SKM-1 (cell line): Measurements from ENCODE around the gene RRBP1.

Experiments used
- DNase-seq: peaks from one replicate; lab custom pipeline; 2025; ENCODE audit not compliant: unreplicated experiment; lab: John Stamatoyannopoulos, UW

Gene RRBP1

DNA sequence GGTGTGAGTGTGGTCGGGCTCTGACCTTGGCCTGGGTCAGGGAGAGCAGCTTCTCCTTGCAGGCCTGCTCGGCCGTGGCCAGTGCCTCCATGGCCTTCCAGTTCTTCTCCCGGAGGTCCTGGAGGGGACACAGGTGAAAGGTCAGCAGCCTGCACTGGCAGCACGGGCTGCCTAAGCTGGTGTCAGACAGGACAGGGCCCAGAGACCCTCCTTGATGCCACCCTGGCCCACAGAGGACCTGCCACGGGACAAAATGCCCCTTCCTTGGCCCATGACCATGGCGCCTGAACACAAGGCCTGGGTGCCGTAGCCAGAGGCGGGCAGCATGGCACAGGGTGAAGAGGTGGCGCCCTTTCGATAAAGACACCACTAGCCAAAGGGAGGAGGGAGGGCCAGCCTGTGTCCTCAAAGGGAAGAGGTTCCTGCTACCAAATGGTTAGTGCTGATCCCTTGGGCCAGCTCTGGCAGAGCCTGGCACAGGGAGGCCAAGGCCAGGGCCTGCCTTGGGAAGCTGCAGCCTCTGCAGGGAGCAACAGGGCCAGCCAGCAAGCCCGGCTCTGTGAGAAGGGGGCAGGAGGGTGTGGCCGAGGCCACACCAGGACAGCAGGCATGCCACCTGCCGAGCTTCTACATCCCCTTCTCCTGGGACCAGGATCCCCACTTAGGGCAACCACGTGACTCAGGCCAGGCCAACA, 57.3 kb downstream of the RRBP1 start:
- DNase-seq = no peak

- DNase-seq = no peak
Observed at GRCh38 chr20:17624070-17624469, 58.0 kb downstream of the RRBP1 start.

DNA sequence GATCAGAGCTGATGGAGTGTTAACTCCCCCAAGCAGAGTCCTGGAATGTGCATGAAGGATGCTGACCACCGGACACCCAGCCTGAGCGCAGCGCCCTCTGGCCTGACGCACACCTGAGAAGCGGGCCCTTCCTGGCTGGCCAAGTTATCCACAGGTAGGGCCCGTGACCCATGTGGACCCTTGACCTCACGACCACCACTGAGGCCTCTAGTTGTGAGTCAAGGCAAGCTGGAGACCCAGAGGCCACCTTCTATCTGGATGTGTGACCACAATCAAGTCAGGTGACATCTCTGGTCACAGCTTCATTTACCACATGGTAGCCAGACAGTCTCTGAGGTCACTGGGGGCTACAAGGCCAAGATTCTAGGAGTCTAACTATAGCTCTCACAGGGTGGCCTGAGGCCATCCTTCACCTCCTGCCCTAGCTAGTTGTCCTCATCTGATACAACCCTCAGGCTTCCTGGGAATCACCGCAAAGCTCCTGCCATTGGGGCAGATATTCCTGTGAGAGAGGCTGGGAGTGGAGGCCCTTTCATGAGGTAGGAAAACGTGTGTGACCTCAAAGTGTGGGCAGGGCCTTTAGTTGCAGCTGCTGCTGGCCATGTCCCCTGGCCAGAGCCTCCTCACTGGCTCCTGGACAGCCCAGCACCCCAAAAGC, 59.1 kb downstream of the RRBP1 start:
- no peak for DNase-seq

DNA sequence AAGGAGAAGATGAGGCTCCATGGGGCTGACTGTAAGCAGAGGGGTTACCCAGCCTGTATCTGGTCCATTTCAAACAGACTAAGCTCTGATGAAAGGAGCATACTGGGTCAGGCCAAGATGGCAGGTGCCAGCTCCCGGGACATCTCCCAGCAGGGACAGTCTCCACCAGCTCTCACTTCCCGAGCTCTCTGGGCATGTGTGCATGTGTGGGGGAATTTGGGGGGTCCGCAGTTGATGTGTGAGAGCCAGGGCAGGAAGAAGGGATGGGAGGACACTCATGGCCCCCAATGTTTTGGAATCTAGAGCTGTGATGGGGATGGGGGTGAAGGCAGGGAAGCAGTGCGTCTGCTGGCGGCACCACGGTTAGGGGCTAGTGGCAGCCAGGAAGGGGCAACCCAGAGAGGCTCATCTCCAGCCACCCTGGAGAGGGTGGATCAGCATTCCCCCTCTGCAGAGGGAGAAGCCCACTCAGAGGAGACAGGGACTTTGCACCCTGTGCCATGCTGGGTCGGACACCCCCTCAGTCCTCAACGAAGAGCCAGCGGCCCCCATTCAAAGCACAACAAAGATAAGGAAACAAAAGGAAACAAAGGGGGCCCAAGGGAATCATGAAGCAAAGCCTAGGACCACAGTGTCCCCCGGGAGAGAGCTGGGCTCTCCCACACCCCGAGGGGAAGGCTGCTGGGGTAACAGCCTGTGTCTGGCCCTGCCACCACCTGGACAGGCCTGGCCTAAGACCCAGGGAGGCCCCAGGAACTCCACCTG, 59.8 kb downstream of the RRBP1 start:
- no peak for DNase-seq

GRCh38 chr20:17621229-17621968, 60.6 kb downstream of the RRBP1 start:
- no peak for DNase-seq

- no peak for DNase-seq
Observed at GRCh38 chr20:17620371-17621228, 61.4 kb downstream of the RRBP1 start.

DNA sequence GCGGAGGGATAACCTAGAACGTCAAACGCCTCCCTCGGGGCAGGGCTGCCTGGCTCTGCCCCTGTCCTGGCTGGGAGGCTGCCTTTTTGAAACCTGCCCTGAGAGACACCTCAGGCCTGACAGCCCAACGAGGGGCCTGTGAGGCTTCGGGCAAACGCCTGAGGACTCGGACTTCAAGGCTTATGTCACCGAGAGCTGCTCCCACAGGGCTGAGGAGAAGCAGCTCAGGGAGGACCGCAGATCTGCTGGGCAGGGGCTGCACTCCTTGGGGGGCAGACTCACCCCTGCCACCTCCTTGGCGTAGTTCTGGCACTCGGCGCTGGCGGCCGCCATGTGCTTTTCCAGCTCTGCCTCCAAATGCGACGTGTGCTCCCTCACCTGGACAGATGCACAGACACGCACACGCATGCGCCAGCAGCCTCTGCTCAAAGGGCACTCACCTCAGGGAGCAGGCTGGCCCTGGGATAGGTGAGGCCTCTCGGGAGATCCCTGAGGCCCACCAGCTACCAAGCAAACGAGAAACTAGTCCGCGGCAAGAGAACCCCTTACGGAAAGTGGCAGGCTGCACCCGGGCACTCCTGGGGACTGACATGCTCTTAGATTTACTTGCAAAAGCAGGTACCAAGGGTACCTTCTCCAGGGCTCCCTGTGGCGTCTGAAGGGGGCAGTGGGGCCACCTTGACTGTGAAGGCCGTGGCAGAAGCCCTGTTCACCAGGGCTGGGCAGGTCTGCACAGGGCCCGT, 62.5 kb downstream of the RRBP1 start:
- no peak for DNase-seq

DNA sequence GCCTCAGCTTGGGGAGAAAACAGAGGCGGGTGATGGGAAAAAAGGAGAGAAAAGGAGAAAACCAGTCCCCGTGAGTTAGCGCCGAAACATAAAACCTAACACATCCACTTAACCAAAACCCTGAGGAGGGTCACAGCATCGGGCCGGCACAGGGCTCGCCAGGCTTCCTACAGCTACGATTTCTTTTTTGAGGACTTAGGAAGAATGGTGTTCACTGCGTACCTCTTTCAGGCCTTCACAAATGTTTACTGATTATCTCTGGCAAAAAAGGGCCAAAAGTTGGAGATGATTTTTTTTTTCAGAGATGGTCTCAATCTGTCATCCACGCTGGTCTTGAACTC, 63.4 kb downstream of the RRBP1 start:
- no peak for DNase-seq

DNA sequence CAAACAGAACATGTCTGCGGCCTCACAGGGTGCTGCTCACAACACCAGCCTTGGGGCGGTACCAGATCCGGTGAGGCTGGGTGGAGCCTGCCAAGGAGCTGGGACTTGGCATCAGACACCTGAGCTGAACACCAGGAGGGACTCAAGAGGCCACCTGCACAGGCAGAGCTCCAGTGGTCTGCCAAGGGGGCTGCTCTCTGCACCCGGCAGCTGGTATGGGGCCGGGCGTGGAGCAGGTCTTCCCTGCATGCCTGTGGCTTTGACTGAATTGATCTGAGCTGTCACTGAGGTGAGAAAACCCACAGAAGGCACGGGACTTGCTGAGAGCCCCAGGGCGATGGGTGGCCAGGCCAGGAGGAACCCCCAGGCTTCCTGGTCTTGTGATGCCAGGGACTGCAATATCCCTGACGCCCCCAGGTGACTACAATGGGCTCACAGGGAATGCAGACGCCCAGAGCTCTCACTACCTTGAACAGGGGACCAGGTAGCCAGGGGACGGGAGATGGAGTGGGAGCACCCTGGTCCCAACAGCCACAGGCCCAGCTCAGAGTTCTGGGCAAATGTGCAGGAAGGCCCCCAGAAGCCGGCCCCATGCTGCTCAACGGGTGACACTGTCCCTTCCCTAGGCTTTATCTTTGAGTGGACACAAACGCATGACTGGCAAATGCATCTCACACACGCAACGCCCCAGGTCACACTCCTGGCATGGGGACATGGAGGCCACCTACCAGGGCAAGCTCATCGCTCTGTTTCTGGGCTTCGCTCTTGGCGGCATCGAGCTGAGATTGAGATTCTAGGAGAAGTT, 64.0 kb downstream of the RRBP1 start:
- no peak for DNase-seq

GRCh38 chr20:17617212-17617867, 64.7 kb downstream of the RRBP1 start:
- no peak for DNase-seq

DNA sequence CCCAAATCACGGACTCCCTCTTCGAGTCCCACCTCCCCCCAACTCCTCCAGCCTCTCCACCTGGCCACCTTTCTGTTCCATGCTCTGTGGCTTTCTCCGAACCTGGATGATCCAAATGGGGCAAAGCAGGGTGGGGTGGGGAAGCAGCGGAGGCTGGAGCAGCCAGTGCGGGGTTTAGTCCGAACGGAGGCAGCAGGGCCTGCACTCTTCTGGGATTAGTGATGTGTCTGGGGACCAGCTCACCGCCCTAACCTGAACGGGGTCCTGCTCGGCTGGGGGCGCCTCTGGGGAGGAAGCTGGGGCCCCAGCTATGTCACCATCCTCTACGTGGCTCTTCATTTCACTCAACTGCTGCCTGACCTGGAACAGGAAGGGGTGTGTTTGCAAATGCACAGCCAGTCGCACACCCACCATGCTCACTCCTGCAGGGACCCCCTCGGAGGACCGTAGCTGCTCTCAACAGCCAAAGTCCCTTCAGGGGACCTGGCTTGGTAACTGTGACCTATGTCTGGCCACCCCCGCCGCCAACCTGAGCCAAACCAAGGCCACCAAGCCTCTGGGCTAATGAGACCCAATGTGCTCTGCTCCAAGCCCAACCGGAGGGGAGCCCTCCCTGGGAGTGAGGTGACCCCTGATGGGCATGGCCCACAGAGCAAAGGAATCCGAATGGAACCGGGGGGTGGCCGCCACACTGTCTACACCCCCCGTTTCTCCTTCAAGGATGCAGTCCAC, 65.4 kb downstream of the RRBP1 start:
- no peak for DNase-seq

- no peak for DNase-seq
Observed at GRCh38 chr20:17615645-17616479, 66.2 kb downstream of the RRBP1 start.

GRCh38 chr20:17614812-17615644, 67.0 kb downstream of the RRBP1 start:
- DNase-seq = no peak

DNA sequence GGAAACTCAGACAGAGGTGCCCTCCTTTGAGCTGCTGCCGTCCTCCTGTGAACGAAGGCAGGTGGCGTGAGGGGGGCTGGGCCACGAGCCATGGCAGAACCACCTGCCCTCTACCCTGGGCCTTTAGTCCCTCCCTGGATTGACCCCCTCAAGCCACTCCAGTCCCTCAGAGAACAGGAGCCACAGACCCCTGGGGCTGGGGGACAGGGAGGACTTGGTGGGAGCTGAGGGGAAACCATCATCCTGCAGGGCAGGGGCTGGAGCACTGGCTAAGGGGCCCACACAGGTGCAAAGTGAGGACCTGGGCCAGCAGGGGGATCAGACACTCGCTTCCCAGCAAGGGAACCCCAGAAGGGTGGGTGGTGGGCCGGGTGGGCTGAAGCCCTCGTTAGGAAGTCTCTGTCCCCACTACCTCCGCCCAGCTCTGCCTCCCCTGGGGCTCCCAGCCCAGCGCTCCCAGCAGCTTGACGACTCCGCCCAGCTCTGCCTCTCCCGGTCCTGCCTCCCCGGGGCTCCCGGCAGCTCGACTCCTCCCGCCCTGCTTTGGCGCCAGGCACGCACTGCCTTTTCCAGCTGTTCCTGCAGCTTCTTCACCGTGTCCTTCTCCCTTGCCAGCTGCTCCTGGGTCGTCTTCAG, 67.7 kb downstream of the RRBP1 start:
- no peak for DNase-seq

DNA sequence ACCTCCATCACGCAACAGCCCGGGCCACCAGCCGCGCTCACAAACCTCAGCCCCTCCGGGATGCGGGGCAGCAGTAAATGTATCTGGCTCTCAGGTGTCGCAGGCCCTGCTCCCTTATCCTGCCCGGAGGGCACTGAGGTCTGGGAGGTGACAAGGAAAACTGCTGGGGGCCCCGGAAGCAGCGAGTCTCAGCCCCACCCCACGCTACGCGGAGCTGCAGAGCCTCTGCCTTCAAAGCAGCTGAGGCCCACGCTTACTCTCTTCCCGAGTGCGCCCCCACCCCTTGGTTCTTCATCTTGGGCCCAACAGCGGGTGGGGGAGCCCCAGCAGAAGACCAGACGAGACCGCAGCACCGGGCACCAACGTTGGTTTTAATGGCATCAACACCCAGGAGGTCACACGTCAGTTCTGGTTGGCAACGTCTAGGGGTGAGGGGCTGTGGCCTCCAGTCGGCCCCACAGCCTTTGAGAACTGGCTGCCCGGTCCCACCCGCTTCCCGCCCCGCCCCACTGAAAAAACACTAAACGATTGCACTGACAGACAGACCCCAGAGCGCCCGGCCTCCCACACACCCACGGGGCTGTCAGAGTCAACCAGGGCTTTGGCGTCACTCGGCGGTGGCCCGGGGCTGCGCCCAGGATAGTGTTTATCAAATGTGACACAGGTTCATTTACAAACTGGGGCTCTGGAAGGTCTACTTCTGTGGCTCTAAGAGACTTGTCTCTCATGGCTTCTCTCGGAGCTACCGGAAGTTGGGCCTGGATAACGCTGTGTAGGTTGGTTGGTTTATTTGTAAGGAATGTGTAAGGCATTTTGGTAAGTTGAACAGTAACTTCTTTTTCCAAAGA, 68.5 kb downstream of the RRBP1 start:
- DNase-seq = no peak
